Measurements from ENCODE around the gene ZNF609. TPM values are rescaled to one million over a fixed set of nuclear protein-coding genes. Genes with fewer than 3 reads are reported as not detected.
"Not testable (repeated sequence)": the region's sequence is repeated elsewhere in the genome, so short reads cannot be mapped to it uniquely, and the experiment has no call there.

Gene ZNF609
- total RNA-seq, 4 donors from 2014 or later, result 25.2 to 45.5 (median 32.6) TPM

DNA sequence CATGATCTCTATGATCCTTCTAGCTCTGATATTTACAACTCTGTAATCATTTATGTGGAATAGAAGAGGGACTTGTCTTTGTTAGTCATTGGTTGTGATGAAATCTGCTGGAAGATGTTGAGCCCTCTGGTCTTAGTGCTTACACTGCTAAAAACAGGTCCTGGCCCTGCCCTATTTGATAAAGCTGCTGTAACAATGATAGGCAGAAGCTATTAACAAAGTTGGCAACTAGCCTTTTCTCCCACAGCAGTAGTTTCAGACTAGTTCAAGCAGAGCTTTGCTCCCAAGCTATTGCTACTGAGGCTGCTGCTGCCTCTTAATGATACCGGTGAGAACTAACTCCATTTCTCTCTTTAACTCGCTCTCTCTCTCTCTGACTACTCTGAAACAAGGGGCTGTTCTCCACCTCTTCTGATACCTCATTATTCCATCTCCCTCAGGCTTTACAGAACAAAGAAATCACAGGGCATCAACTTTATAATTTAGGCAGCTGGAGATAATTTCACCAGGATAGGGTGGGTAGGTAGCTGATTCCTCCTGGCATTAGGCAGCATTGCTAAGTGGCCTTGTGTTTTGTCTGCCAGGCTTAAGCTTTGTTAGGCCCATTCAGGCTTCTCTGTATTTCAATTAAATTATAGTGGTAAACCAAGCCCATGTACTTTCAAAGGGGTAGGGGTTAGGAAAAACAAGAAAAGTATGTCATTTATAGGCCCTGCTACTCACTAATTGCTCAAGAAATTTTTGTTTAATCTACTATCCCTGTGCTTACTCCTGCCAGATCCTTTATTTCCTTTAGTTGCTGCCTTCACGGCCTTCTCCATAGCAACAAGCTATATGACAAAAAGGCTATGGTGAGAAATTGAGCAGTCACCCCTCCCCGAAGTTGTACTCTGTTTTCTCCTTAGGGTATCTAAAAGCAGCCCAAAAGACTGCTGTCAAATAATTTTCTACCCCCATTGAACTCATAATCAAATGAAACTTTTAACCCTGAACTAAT lies 175.4 kb downstream of the ZNF609 start:
- H3K27ac ChIP-seq, result peak overlapping the region; percentile 5 to 36 (median 20)
- peaks cover 21 to 46% of the 10 kb centered on the region in 2 donors for H3K4me1 ChIP-seq
- TF ChIP-seq, protein P1, sequence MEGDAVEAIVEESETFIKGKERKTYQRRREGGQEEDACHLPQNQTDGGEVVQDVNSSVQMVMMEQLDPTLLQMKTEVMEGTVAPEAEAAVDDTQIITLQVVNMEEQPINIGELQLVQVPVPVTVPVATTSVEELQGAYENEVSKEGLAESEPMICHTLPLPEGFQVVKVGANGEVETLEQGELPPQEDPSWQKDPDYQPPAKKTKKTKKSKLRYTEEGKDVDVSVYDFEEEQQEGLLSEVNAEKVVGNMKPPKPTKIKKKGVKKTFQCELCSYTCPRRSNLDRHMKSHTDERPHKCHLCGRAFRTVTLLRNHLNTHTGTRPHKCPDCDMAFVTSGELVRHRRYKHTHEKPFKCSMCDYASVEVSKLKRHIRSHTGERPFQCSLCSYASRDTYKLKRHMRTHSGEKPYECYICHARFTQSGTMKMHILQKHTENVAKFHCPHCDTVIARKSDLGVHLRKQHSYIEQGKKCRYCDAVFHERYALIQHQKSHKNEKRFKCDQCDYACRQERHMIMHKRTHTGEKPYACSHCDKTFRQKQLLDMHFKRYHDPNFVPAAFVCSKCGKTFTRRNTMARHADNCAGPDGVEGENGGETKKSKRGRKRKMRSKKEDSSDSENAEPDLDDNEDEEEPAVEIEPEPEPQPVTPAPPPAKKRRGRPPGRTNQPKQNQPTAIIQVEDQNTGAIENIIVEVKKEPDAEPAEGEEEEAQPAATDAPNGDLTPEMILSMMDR (IDR thresholded peaks at IDR 0.05), result no peak
- no peak for TF ChIP-seq POLR2A (IDR thresholded peaks at IDR 0.05)
- H3K4me3 ChIP-seq (replicated peaks in 1 of 3), result no peak overlapping the region
- intact Hi-C loops (cut with DNase I), result no loop called here
- H3K36me3 ChIP-seq, result no peaks in the 10 kb centered on the region
- peak; percentile 20 to 26 for DNase-seq
- no peaks in the 10 kb centered on the region for H3K27me3 ChIP-seq
- 64% methylated on average over 4 of the region's 4 CpGs for WGBS, 2 donors
- H3K9me3 ChIP-seq, result no peaks in the 10 kb centered on the region

DNA sequence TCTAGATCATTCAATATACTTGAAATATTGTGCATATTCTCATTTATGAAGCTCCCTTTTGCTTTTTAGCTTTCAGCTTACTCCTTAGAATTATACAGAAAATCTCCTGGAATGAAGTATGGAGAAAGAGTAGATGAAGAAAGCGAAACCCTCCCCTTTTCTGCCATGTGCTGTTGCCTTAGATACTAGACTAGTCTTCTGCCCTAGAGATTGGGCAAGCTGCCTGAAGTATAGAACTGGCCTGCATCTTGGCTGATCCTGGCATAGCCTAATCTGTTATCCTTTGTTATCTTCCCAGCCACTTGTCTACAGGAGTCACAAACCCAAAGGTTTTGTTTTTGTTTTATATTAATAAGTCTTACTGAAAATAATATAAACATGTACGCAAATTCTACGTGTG lies 176.2 kb downstream of the ZNF609 start:
- H3K27ac ChIP-seq, result peak overlapping the region in 1 of 3 donors; percentile 20
- WGBS, 2 donors, result 96 to 98% methylated on average over 3 of the region's 3 CpGs
- H3K27me3 ChIP-seq, result no peaks in the 10 kb centered on the region
- intact Hi-C loops (cut with DNase I), result no loop called here
- no peaks in the 10 kb centered on the region for H3K9me3 ChIP-seq
- no peak overlapping the region for H3K4me3 ChIP-seq (replicated peaks in 1 of 3)
- H3K36me3 ChIP-seq, result no peaks in the 10 kb centered on the region
- peaks cover 21 to 39% of the 10 kb centered on the region in 2 donors for H3K4me1 ChIP-seq
- no peak for TF ChIP-seq POLR2A (IDR thresholded peaks at IDR 0.05)
- TF ChIP-seq, protein P1 (IDR thresholded peaks at IDR 0.05), result no peak
- no peak for DNase-seq

DNA sequence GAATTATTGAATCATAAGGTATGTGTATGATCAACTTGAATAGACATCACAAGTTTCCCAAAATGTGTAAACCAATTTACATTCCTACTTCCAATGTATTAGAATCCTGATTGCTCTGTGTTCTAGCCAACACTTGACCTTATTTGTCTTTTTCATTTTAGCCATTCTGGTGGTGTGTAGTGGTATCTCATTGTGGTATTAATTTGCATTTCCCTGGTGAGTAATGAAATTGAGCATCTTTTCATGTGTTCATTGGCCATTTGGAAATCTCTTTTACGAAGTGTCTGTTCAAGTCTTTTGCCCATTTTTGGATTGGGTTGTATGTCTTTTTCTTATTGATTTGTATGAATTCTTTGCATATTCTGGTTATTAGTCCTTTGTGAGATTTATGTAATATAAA lies 177.0 kb downstream of the ZNF609 start:
- no peak for TF ChIP-seq POLR2A (IDR thresholded peaks at IDR 0.05)
- TF ChIP-seq, protein P1 (IDR thresholded peaks at IDR 0.05), result no peak
- Histone ChIP-seq H3K36me3 (no peaks in the 10 kb centered on the region), H3K27me3 (no peaks in the 10 kb centered on the region), H3K27ac (no peak overlapping the region), H3K9me3 (no peaks in the 10 kb centered on the region), H3K4me3 (replicated peaks in 1 of 3) (no peak overlapping the region), H3K4me1 (peaks cover 21 to 39% of the 10 kb centered on the region in 2 donors)
- no peak for DNase-seq
- intact Hi-C loops (cut with DNase I), result no loop called here
- whole genome bisulfite sequencing, 2 donors, result 95 to 100% methylated on average over 1 of the region's 1 CpG

DNA sequence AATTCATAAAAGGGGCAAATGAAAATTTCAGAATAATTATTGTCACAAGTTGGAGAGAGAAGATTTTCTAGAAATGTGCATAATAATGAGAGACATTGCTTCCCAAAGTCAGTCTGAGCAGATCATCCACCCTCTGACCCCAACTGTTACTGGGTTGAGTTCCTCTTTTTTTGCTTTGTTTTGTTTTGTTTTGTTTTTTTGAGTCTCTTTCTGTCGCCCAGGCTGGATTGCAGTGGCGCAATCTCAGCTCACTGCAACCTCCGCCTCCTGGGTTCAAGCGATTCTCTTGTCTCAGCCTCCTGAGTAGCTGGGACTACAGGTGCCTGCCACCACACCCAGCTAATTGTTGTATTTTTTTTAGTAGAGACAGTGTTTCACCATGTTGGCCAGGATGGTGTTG lies 179.4 kb downstream of the ZNF609 start:
- H3K9me3 ChIP-seq; H3K27me3 ChIP-seq; intact Hi-C loops (cut with DNase I); DNase-seq; H3K4me3 ChIP-seq (replicated peaks in 1 of 3); H3K36me3 ChIP-seq; H3K27ac ChIP-seq: not testable (repeated sequence)
- H3K4me1 ChIP-seq, result peaks cover 21 to 25% of the 10 kb centered on the region in 2 donors
- WGBS, 2 donors, result 87 to 93% methylated on average over 4 of the region's 4 CpGs

DNA sequence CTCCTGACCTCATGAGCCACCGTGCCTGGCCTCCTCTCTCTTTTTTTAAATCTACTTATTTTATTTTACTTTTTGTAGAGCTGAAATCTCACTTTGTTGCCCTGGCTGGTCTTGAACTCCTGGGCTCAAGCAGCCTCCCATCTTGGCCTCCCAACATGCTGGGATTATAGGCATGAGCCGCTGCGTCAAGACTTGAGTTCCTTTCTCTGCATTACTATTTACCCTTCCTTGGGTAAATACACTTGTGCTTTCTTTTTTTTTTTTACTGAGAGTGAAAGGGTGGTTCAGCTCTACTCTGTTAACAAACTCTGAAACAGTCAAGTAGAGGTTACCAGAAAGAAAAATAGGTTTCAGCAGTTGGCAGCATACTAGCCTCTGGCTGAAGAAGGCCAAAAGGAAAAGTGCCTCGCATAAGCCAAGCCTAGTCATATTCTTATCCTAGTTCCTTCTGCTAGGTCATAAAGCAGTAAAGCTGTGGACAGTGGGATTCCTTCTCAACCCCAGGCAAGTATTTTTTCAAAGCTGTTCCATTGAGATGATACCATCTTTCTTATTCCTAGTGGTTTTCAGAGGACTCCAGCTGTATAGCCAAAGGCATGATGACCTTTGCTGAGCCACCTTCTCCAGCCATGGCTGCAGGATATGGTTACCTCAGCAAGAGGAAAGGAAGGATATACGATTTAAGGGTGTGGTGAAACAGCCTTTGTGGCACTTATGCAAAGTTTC lies 179.9 kb downstream of the ZNF609 start:
- Histone ChIP-seq H3K4me3 (replicated peaks in 1 of 3) (no peak overlapping the region), H3K9me3 (no peaks in the 10 kb centered on the region), H3K36me3 (no peaks in the 10 kb centered on the region), H3K27ac (peak overlapping the region in 1 of 3 donors; percentile 10), H3K27me3 (no peaks in the 10 kb centered on the region), H3K4me1 (peaks cover 15 to 19% of the 10 kb centered on the region in 2 donors)
- no peak for DNase-seq
- intact Hi-C loops (cut with DNase I), result no loop called here
- 75 to 85% methylated on average over 5 of the region's 5 CpGs for WGBS, 2 donors
- TF ChIP-seq, protein P1 (IDR thresholded peaks at IDR 0.05), result no peak
- TF ChIP-seq POLR2A (IDR thresholded peaks at IDR 0.05), result no peak
